MCF 10A (cell line): Measurements from ENCODE around the gene TRPM6. TPM values are rescaled to one million over a fixed set of nuclear protein-coding genes. Genes with fewer than 3 reads are reported as not detected.
"Not testable (repeated sequence)": the region's sequence is repeated elsewhere in the genome, so short reads cannot be mapped to it uniquely, and the experiment has no call there.

Experiments used
- BruUV-seq: library from RNA; stranded (reverse); fragments of 400-500 nt; replicated peaks from 2 replicates; lab custom pipeline; 2021; lab: Mats Ljungman, UMichigan
- CTCF ChIA-PET: fragments of 300-600 bp; sonication (Branson Sonifier 250); formaldehyde crosslinking; extraction: SDS; loops from one replicate; lab custom pipeline; 2021; ENCODE audit warnings: antibody characterized with exemption, inconsistent platforms; lab: Yijun Ruan, JAX
- POLR2A ChIA-PET: fragments of 300-600, 350-650 bp; sonication (Branson Sonifier 250); formaldehyde crosslinking; extraction: SDS; loops from one replicate; lab custom pipeline; 2020; ENCODE audit warnings: antibody characterized with exemption, inconsistent platforms; lab: Yijun Ruan, JAX
- DNase-seq: peaks from one replicate; pipeline ENCODE4 v3.0.0-alpha.2; 2018; ENCODE audit not compliant: unreplicated experiment
- H3K27ac Mint-ChIP-seq: one replicate; pipeline ENCODE4 v1.8.0; 2022; ENCODE audit warnings: mild to moderate bottlenecking, low read depth, mixed read lengths; ENCODE audit not compliant: unreplicated experiment
- H3K27me3 Mint-ChIP-seq: one replicate; pipeline ENCODE4 v1.8.0; 2022; ENCODE audit warnings: mixed read lengths; ENCODE audit not compliant: insufficient read depth, unreplicated experiment
- H3K36me3 Mint-ChIP-seq: one replicate; pipeline ENCODE4 v1.8.0; 2022; ENCODE audit warnings: mild to moderate bottlenecking, moderate library complexity, mixed read lengths; ENCODE audit not compliant: insufficient read depth, unreplicated experiment
- H3K4me1 Mint-ChIP-seq: one replicate; pipeline ENCODE4 v1.8.0; 2022; ENCODE audit warnings: mixed read lengths; ENCODE audit not compliant: insufficient read depth, unreplicated experiment
- H3K4me3 Mint-ChIP-seq: one replicate; pipeline ENCODE4 v1.8.0; 2022; ENCODE audit warnings: mild to moderate bottlenecking, moderate library complexity, mixed read lengths; ENCODE audit not compliant: unreplicated experiment
- H3K9me3 Mint-ChIP-seq: one replicate; pipeline ENCODE4 v1.8.0; 2022; ENCODE audit warnings: mixed read lengths; ENCODE audit not compliant: unreplicated experiment
- CTCF ChIP-seq: fragments of 200-600 bp; IDR thresholded peaks from one replicate; pipeline ENCODE4 v1.8.0; 2022; ENCODE audit warnings: antibody characterized with exemption, mild to moderate bottlenecking; ENCODE audit not compliant: unreplicated experiment
- intact Hi-C: fragments of 100-400 bp; cut with micrococcal nuclease; formaldehyde crosslinking; loops from 2 replicates; pipeline ENCODE4 v1.14.1; 2022
- total RNA-seq: library from RNA; stranded (reverse); gene quantifications from 2 replicates; pipeline ENCODE4 v1.2.3, GENCODE V29; 2022

The TRPM6 gene
- total RNA-seq, 1 experiment from 2014 or later, result not detected

GRCh38 chr9:74865177-74865576, 22.5 kb downstream of the TRPM6 start:
- Mint-ChIP-seq H3K4me1 (peaks cover 7% of the 10 kb centered on the region), H3K9me3 (no peaks in the 10 kb centered on the region), H3K4me3 (no peak overlapping the region), H3K27me3 (no peaks in the 10 kb centered on the region), H3K36me3 (no peaks in the 10 kb centered on the region), H3K27ac (no peak overlapping the region)
- no peak for DNase-seq
- intact Hi-C loops, result no loop called here
- no TSS peak for BruUV-seq
- TF ChIP-seq CTCF, result no peak
- CTCF ChIA-PET, result no interaction called here
- POLR2A ChIA-PET, result no interaction called here

- Mint-ChIP-seq H3K9me3 (no peaks in the 10 kb centered on the region), H3K27ac (no peak overlapping the region), H3K4me3 (no peak overlapping the region), H3K36me3 (no peaks in the 10 kb centered on the region), H3K4me1 (peaks cover 7% of the 10 kb centered on the region), H3K27me3 (no peaks in the 10 kb centered on the region)
- no TSS peak for BruUV-seq
- intact Hi-C loops, result no loop called here
- ChIA-PET CTCF (no interaction called here), POLR2A (no interaction called here)
- DNase-seq, result peak; percentile 31
- TF ChIP-seq CTCF, result no peak
Measured at GRCh38 chr9:74861773-74862474, 25.8 kb downstream of the TRPM6 start.

GRCh38 chr9:74861071-74861470, 26.6 kb downstream of the TRPM6 start:
- BruUV-seq, result no TSS peak
- H3K27me3 Mint-ChIP-seq, result no peaks in the 10 kb centered on the region
- intact Hi-C loops, result no loop called here
- no peak overlapping the region for H3K27ac Mint-ChIP-seq
- ChIA-PET CTCF (no interaction called here), POLR2A (no interaction called here)
- no peak overlapping the region for H3K4me3 Mint-ChIP-seq
- H3K36me3 Mint-ChIP-seq, result no peaks in the 10 kb centered on the region
- TF ChIP-seq CTCF, result no peak
- no peak for DNase-seq
- H3K4me1 Mint-ChIP-seq, result peaks cover 7% of the 10 kb centered on the region
- H3K9me3 Mint-ChIP-seq, result no peaks in the 10 kb centered on the region

- H3K9me3 Mint-ChIP-seq, H3K4me3 Mint-ChIP-seq, intact Hi-C loops, H3K36me3 Mint-ChIP-seq, H3K27me3 Mint-ChIP-seq, BruUV-seq, H3K27ac Mint-ChIP-seq, POLR2A ChIA-PET, DNase-seq, H3K4me1 Mint-ChIP-seq: not testable (repeated sequence)
- CTCF ChIA-PET, result interaction anchor here (1.1 kb wide), 1 partner anchor 26 kb away, joined by 3 read pairs; no protein-coding TSS in a partner anchor
Measured at GRCh38 chr9:74860247-74860646, 27.5 kb downstream of the TRPM6 start.
